ENCODE measurements around the gene RAB4B.
"Not testable (repeated sequence)": the region's sequence is repeated elsewhere in the genome, so short reads cannot be mapped to it uniquely, and the experiment has no call there.

DNA sequence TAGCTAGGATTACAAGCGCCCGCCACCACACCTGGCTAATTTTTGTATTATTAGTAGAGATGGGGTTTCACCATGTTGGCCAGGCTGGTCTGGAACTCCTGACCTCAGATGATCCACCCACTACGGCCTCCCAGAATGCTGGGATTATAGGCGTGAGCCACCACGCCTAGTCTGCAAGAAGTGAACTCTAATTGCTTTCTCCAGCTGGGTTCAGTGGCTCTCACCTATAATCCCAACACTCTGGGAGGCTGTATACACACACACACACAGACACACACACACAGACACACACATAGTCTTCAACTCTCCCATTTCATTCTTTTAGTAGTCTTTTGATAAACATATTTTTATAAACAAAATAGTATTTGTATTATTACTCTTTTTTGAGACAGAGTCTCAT is 48.0 kb upstream of the RAB4B start:
- TF ChIP-seq, protein P1, sequence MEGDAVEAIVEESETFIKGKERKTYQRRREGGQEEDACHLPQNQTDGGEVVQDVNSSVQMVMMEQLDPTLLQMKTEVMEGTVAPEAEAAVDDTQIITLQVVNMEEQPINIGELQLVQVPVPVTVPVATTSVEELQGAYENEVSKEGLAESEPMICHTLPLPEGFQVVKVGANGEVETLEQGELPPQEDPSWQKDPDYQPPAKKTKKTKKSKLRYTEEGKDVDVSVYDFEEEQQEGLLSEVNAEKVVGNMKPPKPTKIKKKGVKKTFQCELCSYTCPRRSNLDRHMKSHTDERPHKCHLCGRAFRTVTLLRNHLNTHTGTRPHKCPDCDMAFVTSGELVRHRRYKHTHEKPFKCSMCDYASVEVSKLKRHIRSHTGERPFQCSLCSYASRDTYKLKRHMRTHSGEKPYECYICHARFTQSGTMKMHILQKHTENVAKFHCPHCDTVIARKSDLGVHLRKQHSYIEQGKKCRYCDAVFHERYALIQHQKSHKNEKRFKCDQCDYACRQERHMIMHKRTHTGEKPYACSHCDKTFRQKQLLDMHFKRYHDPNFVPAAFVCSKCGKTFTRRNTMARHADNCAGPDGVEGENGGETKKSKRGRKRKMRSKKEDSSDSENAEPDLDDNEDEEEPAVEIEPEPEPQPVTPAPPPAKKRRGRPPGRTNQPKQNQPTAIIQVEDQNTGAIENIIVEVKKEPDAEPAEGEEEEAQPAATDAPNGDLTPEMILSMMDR (conservative IDR thresholded peaks at IDR 0.05; ENCODE audit: low read depth in 2 of 2): not testable (repeated sequence)
- TF ChIP-seq EZH2phosphoT487 (IDR thresholded peaks at IDR 0.05; ENCODE audit: unreplicated experiment); POLR2AphosphoS5 (IDR thresholded peaks at IDR 0.05; ENCODE audit: low read depth): not testable (repeated sequence)
- TF ChIP-seq, protein P2, sequence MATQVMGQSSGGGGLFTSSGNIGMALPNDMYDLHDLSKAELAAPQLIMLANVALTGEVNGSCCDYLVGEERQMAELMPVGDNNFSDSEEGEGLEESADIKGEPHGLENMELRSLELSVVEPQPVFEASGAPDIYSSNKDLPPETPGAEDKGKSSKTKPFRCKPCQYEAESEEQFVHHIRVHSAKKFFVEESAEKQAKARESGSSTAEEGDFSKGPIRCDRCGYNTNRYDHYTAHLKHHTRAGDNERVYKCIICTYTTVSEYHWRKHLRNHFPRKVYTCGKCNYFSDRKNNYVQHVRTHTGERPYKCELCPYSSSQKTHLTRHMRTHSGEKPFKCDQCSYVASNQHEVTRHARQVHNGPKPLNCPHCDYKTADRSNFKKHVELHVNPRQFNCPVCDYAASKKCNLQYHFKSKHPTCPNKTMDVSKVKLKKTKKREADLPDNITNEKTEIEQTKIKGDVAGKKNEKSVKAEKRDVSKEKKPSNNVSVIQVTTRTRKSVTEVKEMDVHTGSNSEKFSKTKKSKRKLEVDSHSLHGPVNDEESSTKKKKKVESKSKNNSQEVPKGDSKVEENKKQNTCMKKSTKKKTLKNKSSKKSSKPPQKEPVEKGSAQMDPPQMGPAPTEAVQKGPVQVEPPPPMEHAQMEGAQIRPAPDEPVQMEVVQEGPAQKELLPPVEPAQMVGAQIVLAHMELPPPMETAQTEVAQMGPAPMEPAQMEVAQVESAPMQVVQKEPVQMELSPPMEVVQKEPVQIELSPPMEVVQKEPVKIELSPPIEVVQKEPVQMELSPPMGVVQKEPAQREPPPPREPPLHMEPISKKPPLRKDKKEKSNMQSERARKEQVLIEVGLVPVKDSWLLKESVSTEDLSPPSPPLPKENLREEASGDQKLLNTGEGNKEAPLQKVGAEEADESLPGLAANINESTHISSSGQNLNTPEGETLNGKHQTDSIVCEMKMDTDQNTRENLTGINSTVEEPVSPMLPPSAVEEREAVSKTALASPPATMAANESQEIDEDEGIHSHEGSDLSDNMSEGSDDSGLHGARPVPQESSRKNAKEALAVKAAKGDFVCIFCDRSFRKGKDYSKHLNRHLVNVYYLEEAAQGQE (IDR thresholded peaks at IDR 0.05; ENCODE audit: unreplicated experiment): not testable (repeated sequence)
